Activated CD8-positive, alpha-beta T cell treated with anti-CD3 and anti-CD28 coated beads for 36 hours (primary cell): ENCODE results near the gene PFDN2. TPM values are rescaled to one million over a fixed set of nuclear protein-coding genes. Genes with fewer than 3 reads are reported as not detected.
A peak's percentile ranks its signal among the peaks of the same experiment; 100 is the strongest.

Source experiments
- ATAC-seq: fragments of 200-7000 bp; cut with Tn5 transposase; one replicate; pipeline ENCODE4 v1.10.0; 2021; ENCODE audit warnings: mild to moderate bottlenecking, moderate library complexity
- CTCF ChIA-PET: fragments of 350-600 bp; sonication (Branson Sonifier 250); formaldehyde crosslinking; loops from one replicate; lab custom pipeline; 2021; ENCODE audit warnings: antibody characterized with exemption; lab: Charles Lee
- POLR2A ChIA-PET: fragments of 350-600 bp; sonication (Branson Sonifier 250); formaldehyde crosslinking; loops from one replicate; lab custom pipeline; 2021; ENCODE audit warnings: antibody characterized with exemption; lab: Charles Lee
- DNase-seq: peaks from one replicate; pipeline ENCODE4 v3.0.0-alpha.2; 2020
- H3K27ac Mint-ChIP-seq: one replicate; pipeline ENCODE4 v1.8.0; 2021; ENCODE audit warnings: mild to moderate bottlenecking, mixed read lengths
- H3K27me3 Mint-ChIP-seq: one replicate; pipeline ENCODE4 v1.8.0; 2021; ENCODE audit warnings: mixed read lengths
- H3K36me3 Mint-ChIP-seq: one replicate; pipeline ENCODE4 v1.8.0; 2021; ENCODE audit warnings: low read depth, mixed read lengths
- H3K4me1 Mint-ChIP-seq: one replicate; pipeline ENCODE4 v1.8.0; 2021; ENCODE audit warnings: low read depth, mixed read lengths
- H3K4me3 Mint-ChIP-seq: one replicate; pipeline ENCODE4 v1.8.0; 2021; ENCODE audit warnings: mild to moderate bottlenecking, moderate library complexity, mixed read lengths
- H3K9me3 Mint-ChIP-seq: one replicate; pipeline ENCODE4 v1.8.0; 2021; ENCODE audit warnings: mixed read lengths
- CTCF ChIP-seq: fragments of 200-600 bp; IDR thresholded peaks from one replicate; pipeline ENCODE4 v1.8.0; 2022; ENCODE audit warnings: antibody characterized with exemption, mild to moderate bottlenecking
- intact Hi-C: fragments of 100-400 bp; cut with micrococcal nuclease; formaldehyde crosslinking; loops from one replicate; pipeline ENCODE4 v1.10.0; 2022
- total RNA-seq, 2 experiments: library from RNA; stranded (reverse); gene quantifications; one replicate each; pipeline ENCODE4 v1.2.3, GENCODE V29; 2021

The PFDN2 gene
- total RNA-seq, 2 experiments from 2014 or later, result 137 to 144 TPM

GRCh38 chr1:161084597-161084988 lies 33.2 kb downstream of the PFDN2 start:
- no peak for TF ChIP-seq CTCF
- Mint-ChIP-seq H3K27me3 (no peaks in the 10 kb centered on the region), H3K4me3 (no peak overlapping the region), H3K4me1 (no peaks in the 10 kb centered on the region), H3K27ac (no peak overlapping the region), H3K36me3 (no peaks in the 10 kb centered on the region), H3K9me3 (no peaks in the 10 kb centered on the region)
- ChIA-PET CTCF (interaction anchor here (0.7 to 4.7 kb wide), 4 partner anchors 11 to 16 kb away, joined by 3 to 34 read pairs (median 10); partner anchors contain the start of genes ARHGAP30 and KLHDC9), POLR2A (interaction anchor here (1.2 to 1.8 kb wide), 4 partner anchors 13 to 39 kb away, joined by 3 to 7 read pairs (median 4); partner anchors contain the start of genes ARHGAP30 and USF1)
- ATAC-seq (no peak), DNase-seq (no peak)
- intact Hi-C loops, result no loop called here

GRCh38 chr1:161083748-161084596 lies 33.9 kb downstream of the PFDN2 start:
- H3K9me3 Mint-ChIP-seq, result no peaks in the 10 kb centered on the region
- intact Hi-C loops, result no loop called here
- POLR2A ChIA-PET, result interaction anchor here (1.2 to 1.8 kb wide), 3 partner anchors 13 to 38 kb away, joined by 3 to 7 read pairs (median 4); partner anchors contain the start of gene USF1

GRCh38 chr1:161082996-161083747 lies 34.7 kb downstream of the PFDN2 start:
- no peak for TF ChIP-seq CTCF
- ATAC-seq, result peak; percentile 55
- H3K9me3 Mint-ChIP-seq, result no peaks in the 10 kb centered on the region
- POLR2A ChIA-PET, result interaction anchor here (1.2 to 1.8 kb wide), 2 partner anchors 16 to 37 kb away, joined by 3 to 7 read pairs; partner anchors contain the start of gene USF1
- H3K4me3 Mint-ChIP-seq, result no peak overlapping the region
- CTCF ChIA-PET, result interaction anchor here (1.0 to 4.7 kb wide), 4 partner anchors 14 to 131 kb away, joined by 3 to 34 read pairs (median 4); partner anchors contain the start of gene KLHDC9
- no peak overlapping the region for H3K27ac Mint-ChIP-seq
- H3K27me3 Mint-ChIP-seq, result no peaks in the 10 kb centered on the region
- intact Hi-C loops, result no loop called here
- H3K4me1 Mint-ChIP-seq, result no peaks in the 10 kb centered on the region
- no peaks in the 10 kb centered on the region for H3K36me3 Mint-ChIP-seq
- no peak for DNase-seq

More at GRCh38 chr1:161083748-161084596, 33.9 kb downstream of the PFDN2 start:
- CTCF ChIA-PET, result interaction anchor here (0.7 to 4.7 kb wide), 3 partner anchors 13 to 17 kb away, joined by 3 to 34 read pairs (median 16); partner anchors contain the start of genes ARHGAP30 and KLHDC9
- no peak overlapping the region for H3K4me3 Mint-ChIP-seq
- ATAC-seq, result no peak
- no peaks in the 10 kb centered on the region for H3K27me3 Mint-ChIP-seq
- H3K36me3 Mint-ChIP-seq, result no peaks in the 10 kb centered on the region
- no peak overlapping the region for H3K27ac Mint-ChIP-seq
- TF ChIP-seq CTCF, result no peak
- no peak for DNase-seq
- no peaks in the 10 kb centered on the region for H3K4me1 Mint-ChIP-seq

GRCh38 chr1:161082483-161082882 lies 35.4 kb downstream of the PFDN2 start:
- Mint-ChIP-seq H3K27ac (no peak overlapping the region), H3K4me3 (no peak overlapping the region)

More at GRCh38 chr1:161082483-161082882, 35.4 kb downstream of the PFDN2 start:
- ChIA-PET CTCF (interaction anchor here (0.9 to 1.4 kb wide), 5 partner anchors 11 to 131 kb away, joined by 3 to 6 read pairs (median 3); no protein-coding TSS in a partner anchor), POLR2A (interaction anchor here (1.3 kb wide), 1 partner anchor 10 kb away, joined by 6 read pairs; no protein-coding TSS in a partner anchor)
- no peak for ATAC-seq
- DNase-seq, result no peak
- Mint-ChIP-seq H3K9me3 (no peaks in the 10 kb centered on the region), H3K27me3 (no peaks in the 10 kb centered on the region), H3K4me1 (no peaks in the 10 kb centered on the region), H3K36me3 (no peaks in the 10 kb centered on the region)
- intact Hi-C loops, result no loop called here
- no peak for TF ChIP-seq CTCF
